K562 (cell line): Measurements from ENCODE around the gene QPCT. TPM values are rescaled to one million over a fixed set of nuclear protein-coding genes. Genes with fewer than 3 reads are reported as not detected.

Experiments
- ATAC-seq: fragments of 200-7000 bp; cut with Tn5 transposase; 3 replicates; pipeline ENCODE4 v1.9.1; 2020; ENCODE audit warnings: moderate library complexity
- BruUV-seq: library from RNA; stranded (reverse); fragments of 400-500 nt; replicated peaks from 2 replicates; lab custom pipeline; 2021; lab: Mats Ljungman, UMichigan
- CTCF ChIA-PET: fragments of 300-600 bp; formaldehyde crosslinking; extraction: SDS; loops from one replicate; lab custom pipeline; 2021; ENCODE audit warnings: low intra/inter-chr PET ratio; lab: Yijun Ruan, JAX
- POLR2A ChIA-PET: fragments of 300-600, 350-650 bp; sonication (Branson Sonifier 250); formaldehyde crosslinking; extraction: SDS; loops from one replicate; lab custom pipeline; 2021; ENCODE audit warnings: antibody characterized with exemption, inconsistent platforms; lab: Yijun Ruan, JAX
- DNase-seq, 4 experiments: peaks; one replicate each; pipeline versions ENCODE4 v3.0.0 to v3.0.0-alpha.2; 2011 to 2018; ENCODE audit warnings: low spot score in 3 of 4, mixed read lengths in 3 of 4; ENCODE audit errors: extremely low read depth in 1 of 4
- FAIRE-seq: peaks from 2 replicates; lab custom pipeline; 2011; peaks lifted over from hg19 to GRCh38; lab: Jason Lieb, UNC
- H2AFZ ChIP-seq: 2 replicates; pipeline ENCODE4 v1.6.0; 2011; ENCODE audit warnings: low read depth, low read length, control low read depth, inconsistent platforms
- H3K27ac ChIP-seq: fragments of 200-600 bp; 3 replicates; pipeline ENCODE4 v1.8.0; 2011; ENCODE audit warnings: low read depth, mild to moderate bottlenecking, control low read depth, inconsistent platforms, low read length, moderate library complexity, mixed read lengths; ENCODE audit errors: extremely low read depth
- H3K27me3 ChIP-seq, 2 experiments: fragments of 300-600 bp in 1 of 2; 2 replicates in 1 of 2; 3 replicates in 1 of 2; pipeline versions ENCODE4 v1.6.0 to v1.8.0; 2011; ENCODE audit warnings: inconsistent platforms in 2 of 2, low read length in 2 of 2, mild to moderate bottlenecking in 1 of 2, mixed read lengths in 1 of 2, moderate library complexity in 1 of 2; ENCODE audit not compliant: control insufficient read depth in 2 of 2, insufficient read depth in 2 of 2
- H3K36me3 ChIP-seq: fragments of 300-600 bp; 3 replicates; pipeline ENCODE4 v1.8.0; 2011; ENCODE audit warnings: mild to moderate bottlenecking, low read length, inconsistent platforms; ENCODE audit not compliant: control insufficient read depth, insufficient read depth
- H3K4me1 ChIP-seq, 2 experiments: fragments of 200-600 bp in 1 of 2; replicated peaks in 1 of 2; 2 replicates in 1 of 2; 3 replicates in 1 of 2; pipeline versions ENCODE4 v1.5.1 to v1.8.0; 2011; ENCODE audit warnings: inconsistent platforms in 2 of 2, low read length in 2 of 2, mild to moderate bottlenecking in 1 of 2, mixed read lengths in 1 of 2, moderate library complexity in 1 of 2; ENCODE audit not compliant: control insufficient read depth in 2 of 2, insufficient read depth in 2 of 2
- H3K4me2 ChIP-seq: 2 replicates; pipeline ENCODE4 v1.6.1; 2011; ENCODE audit warnings: low read length, control low read depth, inconsistent platforms, mixed read lengths; ENCODE audit not compliant: insufficient read depth
- H3K4me3 ChIP-seq: fragments of 200-600 bp; sonication (generic), shearing (Covaris generic); 2 replicates; pipeline ENCODE4 v1.5.1; 2016; ENCODE audit warnings: control low read depth, inconsistent platforms
- H3K79me2 ChIP-seq: fragments of 200-600 bp; 3 replicates; pipeline ENCODE4 v1.8.0; 2011; ENCODE audit warnings: low read length, inconsistent platforms; ENCODE audit not compliant: control insufficient read depth, insufficient read depth
- H3K9ac ChIP-seq, 2 experiments: 2 replicates each; pipeline versions ENCODE4 v1.6.0 to v1.6.1; 2011; ENCODE audit warnings: low read depth in 2 of 2, low read length in 2 of 2, control low read depth in 1 of 2, inconsistent platforms in 1 of 2, mild to moderate bottlenecking in 1 of 2, mixed read lengths in 1 of 2; ENCODE audit not compliant: insufficient read depth in 1 of 2
- H3K9me1 ChIP-seq: one replicate; pipeline ENCODE4 v1.6.0; 2011; ENCODE audit warnings: inconsistent platforms, mild to moderate bottlenecking, low read length, moderate library complexity; ENCODE audit not compliant: control insufficient read depth, insufficient read depth
- H3K9me3 ChIP-seq: replicated peaks from 2 replicates; pipeline ENCODE4 v1.5.1; 2011; ENCODE audit warnings: low read depth, low read length, inconsistent platforms; ENCODE audit not compliant: control insufficient read depth, insufficient read depth
- H4K20me1 ChIP-seq: replicated peaks from 2 replicates; pipeline ENCODE4 v1.6.1; 2011; ENCODE audit warnings: low read length, inconsistent platforms, mixed read lengths; ENCODE audit not compliant: control insufficient read depth, insufficient read depth
- CBFA2T2 ChIP-seq: fragments of 450-650 bp; conservative IDR thresholded peaks from 2 replicates; pipeline ENCODE4 v1.6.1; 2017; ENCODE audit warnings: mild to moderate bottlenecking
- CHD1 ChIP-seq: fragments of 200-600 bp; sonication (generic); IDR thresholded peaks from one replicate; pipeline ENCODE4 v1.6.1; 2012; ENCODE audit warnings: mild to moderate bottlenecking, moderate library complexity, low read length, inconsistent platforms
- PHB ChIP-seq: fragments of 250-450 bp; sonication (Bioruptor Pico); IDR thresholded peaks from 2 replicates; pipeline ENCODE4 v1.5.0; 2021
- PURB ChIP-seq: sonication (generic); formaldehyde crosslinking; IDR thresholded peaks from 2 replicates; pipeline ENCODE4 v1.9.0; 2021; ENCODE audit warnings: low read depth, mild to moderate bottlenecking, missing genetic modification reagents
- SIX5 ChIP-seq, 2 experiments: IDR thresholded peaks; 2 replicates each; pipeline ENCODE4 v1.6.1; 2011; ENCODE audit warnings: low read length in 2 of 2, borderline replicate concordance in 1 of 2, low read depth in 1 of 2, mild to moderate bottlenecking in 1 of 2, moderate library complexity in 1 of 2; ENCODE audit not compliant: insufficient read depth in 1 of 2
- TEAD1 ChIP-seq, 2 experiments: fragments of 450-650 bp in 1 of 2; sonication (generic) in 1 of 2; formaldehyde crosslinking; IDR thresholded peaks; 2 replicates each; pipeline versions ENCODE4 v1.4.0 to v1.8.0; 2020 to 2022; ENCODE audit warnings: mild to moderate bottlenecking in 2 of 2, missing genetic modification reagents in 1 of 2
- WHSC1 ChIP-seq: IDR thresholded peaks from one replicate; pipeline ENCODE4 v1.6.1; 2012; ENCODE audit warnings: low read length, control low read depth, inconsistent platforms
- ZFX ChIP-seq: sonication (generic); formaldehyde crosslinking; IDR thresholded peaks from 2 replicates; pipeline ENCODE4 v1.8.0; 2022; ENCODE audit warnings: mild to moderate bottlenecking, missing genetic modification reagents, moderate library complexity
- ZNF318 ChIP-seq, 2 experiments: fragments of 450-650 bp; IDR thresholded peaks; 2 replicates each; pipeline ENCODE4 v1.6.1; 2016; ENCODE audit warnings: mild to moderate bottlenecking in 2 of 2, borderline replicate concordance in 1 of 2, low read depth in 1 of 2, moderate library complexity in 1 of 2
- ZZZ3 ChIP-seq: fragments of 450-650 bp; IDR thresholded peaks from 2 replicates; pipeline ENCODE4 v1.6.1; 2016; ENCODE audit warnings: antibody characterized with exemption, mild to moderate bottlenecking, moderate library complexity
- WGBS: fragments of 100-300 bp; shearing (Covaris generic); methylation state at CpG from one replicate; pipeline ENCODE4 v1.1.6; 2016; ENCODE audit warnings: low coverage, mixed read lengths; ENCODE audit not compliant: insufficient coverage; ENCODE audit errors: missing lambda C conversion rate; 5-methylcytosine and 5-hydroxymethylcytosine counted together
- in situ Hi-C: fragments of 300-500 bp; cut with MboI; formaldehyde crosslinking; loops from 4 replicates; pipeline ENCODE4 v1.15.0; 2018; ENCODE audit warnings: inconsistent platforms, mixed read lengths
- intact Hi-C: fragments of 100-400 bp; cut with micrococcal nuclease; formaldehyde crosslinking; loops from 2 replicates; pipeline ENCODE4 v1.14.2; 2022
- polyA plus RNA-seq, 8 experiments: library from polyadenylated mRNA; depleted of rRNA in 4 of 8; stranded (reverse) in 5 of 8; unstranded in 3 of 8; fragments of >200 nt; fragmentation: Nextera tagmentation in 2 of 8; fragmentation: Illumina TruSeq in 1 of 8; extraction: Ambion mirVana in 2 of 8; extraction: Trizol in 1 of 8; gene quantifications; 2 replicates each; pipeline versions ENCODE4 v1.2.1 to v1.2.3, GENCODE V29; 2011 to 2014; ENCODE audit warnings: inconsistent platforms in 1 of 8, missing spikeins in 1 of 8
- total RNA-seq, 7 experiments: library from RNA; depleted of rRNA in 6 of 7; stranded (reverse); fragments of >200 nt in 6 of 7; fragmentation: Illumina TruSeq in 2 of 7; extraction: Trizol in 2 of 7; gene quantifications; 2 replicates each; pipeline versions ENCODE4 v1.2.1 to v1.2.3, GENCODE V29; 2011 to 2021; ENCODE audit warnings: low replicate concordance in 1 of 7
- TF ChIP-seq, protein P1 (sequence below): fragments of 250-450 bp; sonication (Bioruptor Pico); IDR thresholded peaks from 2 replicates; pipeline ENCODE4 v1.4.0; 2020; ENCODE audit warnings: mild to moderate bottlenecking, moderate library complexity, borderline replicate concordance

The QPCT gene
- total and polyA plus RNA-seq, 9 of the 15 experiments (the other 6 are each of a cell fraction or from before 2014, with no cell fraction given) = 0.07 TPM; not detected in 8

- H4K20me1 ChIP-seq = no peaks in the 10 kb centered on the region
- in situ Hi-C loops = no loop called here
- H3K36me3 ChIP-seq = no peaks in the 10 kb centered on the region
- WGBS = 3% methylated on average over 2 of the region's 2 CpGs
- H3K79me2 ChIP-seq = no peaks in the 10 kb centered on the region
- ATAC-seq = no peak
- H3K4me2 ChIP-seq = no peak overlapping the region
- intact Hi-C loops = no loop called here
- no peaks in the 10 kb centered on the region for H3K4me1 ChIP-seq
- no peaks in the 10 kb centered on the region for H3K9me3 ChIP-seq
- H3K9ac ChIP-seq = no peak overlapping the region
- ChIA-PET CTCF (no interaction called here), POLR2A (no interaction called here)
- DNase-seq = no peak
- no TSS peak for BruUV-seq
- H3K4me3 ChIP-seq = no peak overlapping the region
- H3K9me1 ChIP-seq = no peaks in the 10 kb centered on the region
- peaks cover 12 to 17% of the 10 kb centered on the region in 2 experiments for H3K27me3 ChIP-seq
- no peak overlapping the region for H2AFZ ChIP-seq
- H3K27ac ChIP-seq = no peak overlapping the region
- FAIRE-seq = no peak
- TF ChIP-seq, protein P1, sequence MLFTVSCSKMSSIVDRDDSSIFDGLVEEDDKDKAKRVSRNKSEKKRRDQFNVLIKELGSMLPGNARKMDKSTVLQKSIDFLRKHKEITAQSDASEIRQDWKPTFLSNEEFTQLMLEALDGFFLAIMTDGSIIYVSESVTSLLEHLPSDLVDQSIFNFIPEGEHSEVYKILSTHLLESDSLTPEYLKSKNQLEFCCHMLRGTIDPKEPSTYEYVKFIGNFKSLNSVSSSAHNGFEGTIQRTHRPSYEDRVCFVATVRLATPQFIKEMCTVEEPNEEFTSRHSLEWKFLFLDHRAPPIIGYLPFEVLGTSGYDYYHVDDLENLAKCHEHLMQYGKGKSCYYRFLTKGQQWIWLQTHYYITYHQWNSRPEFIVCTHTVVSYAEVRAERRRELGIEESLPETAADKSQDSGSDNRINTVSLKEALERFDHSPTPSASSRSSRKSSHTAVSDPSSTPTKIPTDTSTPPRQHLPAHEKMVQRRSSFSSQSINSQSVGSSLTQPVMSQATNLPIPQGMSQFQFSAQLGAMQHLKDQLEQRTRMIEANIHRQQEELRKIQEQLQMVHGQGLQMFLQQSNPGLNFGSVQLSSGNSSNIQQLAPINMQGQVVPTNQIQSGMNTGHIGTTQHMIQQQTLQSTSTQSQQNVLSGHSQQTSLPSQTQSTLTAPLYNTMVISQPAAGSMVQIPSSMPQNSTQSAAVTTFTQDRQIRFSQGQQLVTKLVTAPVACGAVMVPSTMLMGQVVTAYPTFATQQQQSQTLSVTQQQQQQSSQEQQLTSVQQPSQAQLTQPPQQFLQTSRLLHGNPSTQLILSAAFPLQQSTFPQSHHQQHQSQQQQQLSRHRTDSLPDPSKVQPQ (CRISPR knock-in tag) = no peak
- no peak for TF ChIP-seq TEAD1 (CRISPR knock-in tag; IDR thresholded peaks at IDR 0.05)
- TF ChIP-seq CHD1 = no peak
- TF ChIP-seq PURB (CRISPR knock-in tag) = no peak
- no peak for TF ChIP-seq ZZZ3
- no peak for TF ChIP-seq PHB
- no peak for TF ChIP-seq SIX5 (IDR thresholded peaks at IDR 0.05; ENCODE audit: borderline replicate concordance in 1 of 2, insufficient read depth in 1 of 2, low read depth in 1 of 2, low read length in 2 of 2)
- TF ChIP-seq CBFA2T2 = no peak
- no peak for TF ChIP-seq ZNF318 (IDR thresholded peaks at IDR 0.05; ENCODE audit: borderline replicate concordance in 1 of 2, low read depth in 1 of 2)
- TF ChIP-seq ZFX (CRISPR knock-in tag) = no peak
- no peak for TF ChIP-seq WHSC1
Measured at GRCh38 chr2:37335604-37336003, 8.8 kb upstream of the QPCT start.
